Measurements from ENCODE around the gene SPC24. TPM values are rescaled to one million over a fixed set of nuclear protein-coding genes. Genes with fewer than 3 reads are reported as not detected.
A peak's percentile ranks its signal among the peaks of the same experiment; 100 is the strongest.

The SPC24 gene
- total RNA-seq, 2 donors from 2014 or later = 35.4 to 50.0 TPM

DNA sequence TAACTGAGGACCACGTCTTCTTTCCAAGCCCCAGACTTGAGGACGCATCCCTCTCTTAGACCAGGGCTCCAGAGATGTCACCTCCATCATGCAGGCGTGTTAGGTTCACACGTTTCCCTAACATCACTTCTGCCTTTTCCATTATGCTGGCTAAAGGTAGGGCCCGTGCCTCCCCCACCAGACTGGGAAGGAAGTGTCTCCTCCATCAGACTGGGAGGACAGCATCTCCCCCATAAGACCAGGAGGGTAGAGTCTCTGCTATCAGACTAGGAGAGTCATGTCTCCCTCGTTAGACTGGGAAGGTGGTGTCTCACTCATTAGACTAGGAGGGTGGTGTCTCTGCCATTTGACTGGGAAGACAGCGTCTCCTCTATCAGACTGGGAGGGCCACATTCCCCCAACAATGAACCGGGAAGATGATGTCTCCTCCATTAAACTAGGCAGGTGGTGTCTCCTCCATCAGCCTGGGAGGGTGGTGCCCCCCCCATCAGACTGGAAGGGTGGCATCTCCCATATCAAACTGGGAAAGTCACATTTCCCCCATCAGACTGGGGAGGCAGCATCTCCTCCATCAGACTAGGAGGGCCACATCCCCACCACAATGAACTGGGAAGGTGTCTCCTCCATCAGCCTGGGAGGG, 18.1 kb upstream of the SPC24 start:
- H3K27me3 ChIP-seq (ENCODE audit: control insufficient read depth, insufficient read depth, low read length, poor library complexity, severe bottlenecking) = no peaks in the 10 kb centered on the region
- H3K4me1 ChIP-seq (ENCODE audit: control insufficient read depth, insufficient read depth, low read length) = no peaks in the 10 kb centered on the region
- DNase-seq = no peak
- no peak overlapping the region for H3K4me3 ChIP-seq (ENCODE audit: low read length)
- no peak overlapping the region for H3K27ac Mint-ChIP-seq
- no peaks in the 10 kb centered on the region for H3K9me3 Mint-ChIP-seq
- WGBS, 2 experiments (ENCODE audit: insufficient coverage in 1 of 2, insufficient read length in 1 of 2) = 85% methylated on average over 6 to 8 of the region's 8 CpGs
- TF ChIP-seq, protein P1, sequence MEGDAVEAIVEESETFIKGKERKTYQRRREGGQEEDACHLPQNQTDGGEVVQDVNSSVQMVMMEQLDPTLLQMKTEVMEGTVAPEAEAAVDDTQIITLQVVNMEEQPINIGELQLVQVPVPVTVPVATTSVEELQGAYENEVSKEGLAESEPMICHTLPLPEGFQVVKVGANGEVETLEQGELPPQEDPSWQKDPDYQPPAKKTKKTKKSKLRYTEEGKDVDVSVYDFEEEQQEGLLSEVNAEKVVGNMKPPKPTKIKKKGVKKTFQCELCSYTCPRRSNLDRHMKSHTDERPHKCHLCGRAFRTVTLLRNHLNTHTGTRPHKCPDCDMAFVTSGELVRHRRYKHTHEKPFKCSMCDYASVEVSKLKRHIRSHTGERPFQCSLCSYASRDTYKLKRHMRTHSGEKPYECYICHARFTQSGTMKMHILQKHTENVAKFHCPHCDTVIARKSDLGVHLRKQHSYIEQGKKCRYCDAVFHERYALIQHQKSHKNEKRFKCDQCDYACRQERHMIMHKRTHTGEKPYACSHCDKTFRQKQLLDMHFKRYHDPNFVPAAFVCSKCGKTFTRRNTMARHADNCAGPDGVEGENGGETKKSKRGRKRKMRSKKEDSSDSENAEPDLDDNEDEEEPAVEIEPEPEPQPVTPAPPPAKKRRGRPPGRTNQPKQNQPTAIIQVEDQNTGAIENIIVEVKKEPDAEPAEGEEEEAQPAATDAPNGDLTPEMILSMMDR (conservative IDR thresholded peaks at IDR 0.05) = no peak
- H3K36me3 Mint-ChIP-seq (ENCODE audit: low read depth) = peaks cover 68% of the 10 kb centered on the region
- no peak overlapping the region for H3K9ac ChIP-seq (ENCODE audit: extremely low read depth, low read length, poor library complexity, severe bottlenecking)
- H3K36me3 ChIP-seq (ENCODE audit: control insufficient read depth, insufficient read depth, low read length) = peaks cover 41% of the 10 kb centered on the region
- no peaks in the 10 kb centered on the region for H3K9me3 ChIP-seq (ENCODE audit: control insufficient read depth, low read length)
- H3K27me3 Mint-ChIP-seq (ENCODE audit: insufficient read depth) = no peaks in the 10 kb centered on the region
- H3K4me1 Mint-ChIP-seq = no peaks in the 10 kb centered on the region
- H3K4me3 Mint-ChIP-seq = no peak overlapping the region
- H3K27ac ChIP-seq (ENCODE audit: low read depth, low read length) = no peak overlapping the region

DNA sequence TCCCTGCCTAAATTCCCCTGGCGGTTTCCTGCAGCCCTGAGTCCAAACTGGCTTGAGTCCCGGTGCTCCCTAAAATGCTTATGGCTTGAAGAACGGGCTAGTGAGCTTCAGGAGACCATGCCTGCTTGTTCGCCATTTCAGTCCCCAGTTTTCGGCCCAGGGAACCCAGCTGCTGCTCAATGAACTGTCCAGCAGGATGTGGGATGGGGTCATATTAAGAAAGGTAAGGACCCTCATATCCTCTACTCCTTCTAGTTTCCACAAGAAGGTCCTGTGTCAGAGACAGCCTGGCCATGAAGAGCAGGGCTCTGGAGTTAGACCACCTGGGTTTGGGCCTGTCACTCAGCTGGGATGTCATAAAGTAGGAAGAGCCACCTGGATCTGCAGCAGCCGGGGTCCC, 17.0 kb upstream of the SPC24 start:
- no peaks in the 10 kb centered on the region for H3K4me1 Mint-ChIP-seq
- Histone ChIP-seq H3K36me3 (ENCODE audit: control insufficient read depth, insufficient read depth, low read length) (peaks cover 46% of the 10 kb centered on the region), H3K27me3 (ENCODE audit: control insufficient read depth, insufficient read depth, low read length, poor library complexity, severe bottlenecking) (no peaks in the 10 kb centered on the region), H3K4me3 (ENCODE audit: low read length) (no peak overlapping the region), H3K4me1 (ENCODE audit: control insufficient read depth, insufficient read depth, low read length) (no peaks in the 10 kb centered on the region), H3K9me3 (ENCODE audit: control insufficient read depth, low read length) (no peaks in the 10 kb centered on the region), H3K27ac (ENCODE audit: low read depth, low read length) (no peak overlapping the region), H3K9ac (ENCODE audit: extremely low read depth, low read length, poor library complexity, severe bottlenecking) (no peak overlapping the region)
- peaks cover 72% of the 10 kb centered on the region for H3K36me3 Mint-ChIP-seq (ENCODE audit: low read depth)
- H3K4me3 Mint-ChIP-seq = no peak overlapping the region
- TF ChIP-seq, protein P1 (conservative IDR thresholded peaks at IDR 0.05) = no peak
- DNase-seq = no peak
- H3K27ac Mint-ChIP-seq = peak overlapping the region; percentile 48
- WGBS, 2 experiments (ENCODE audit: insufficient coverage in 1 of 2, insufficient read length in 1 of 2) = 89 to 91% methylated on average over 6 of the region's 6 CpGs
- H3K9me3 Mint-ChIP-seq = no peaks in the 10 kb centered on the region
- no peaks in the 10 kb centered on the region for H3K27me3 Mint-ChIP-seq (ENCODE audit: insufficient read depth)

DNA sequence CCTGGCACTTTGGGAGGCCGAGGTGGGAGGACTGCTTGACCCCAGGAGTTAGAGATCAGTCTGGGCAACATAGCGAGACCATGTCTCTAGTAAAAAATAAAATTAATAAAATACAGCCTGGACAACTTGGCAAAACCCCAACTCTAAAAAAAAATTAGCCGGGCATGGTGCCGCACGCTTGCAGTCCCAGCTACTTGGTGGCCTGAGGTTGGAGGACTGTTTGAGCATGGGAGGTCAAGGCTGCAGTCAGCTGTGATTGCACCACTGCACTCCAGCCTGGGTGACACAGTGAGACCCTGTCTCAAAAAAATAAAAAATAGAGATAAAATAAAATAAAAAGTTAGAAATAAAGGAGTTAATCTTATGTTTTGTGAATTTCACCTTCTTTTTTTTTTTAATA, 15.6 kb upstream of the SPC24 start:
- H3K4me3 ChIP-seq (ENCODE audit: low read length) = no peak overlapping the region
- no peaks in the 10 kb centered on the region for H3K9me3 Mint-ChIP-seq
- DNase-seq = no peak
- no peaks in the 10 kb centered on the region for H3K9me3 ChIP-seq (ENCODE audit: control insufficient read depth, low read length)
- 86 to 94% methylated on average over 4 to 5 of the region's 5 CpGs for WGBS, 2 experiments (ENCODE audit: insufficient coverage in 1 of 2, insufficient read length in 1 of 2)
- no peaks in the 10 kb centered on the region for H3K4me1 Mint-ChIP-seq
- peaks cover 45% of the 10 kb centered on the region for H3K36me3 ChIP-seq (ENCODE audit: control insufficient read depth, insufficient read depth, low read length)
- H3K36me3 Mint-ChIP-seq (ENCODE audit: low read depth) = peaks cover 70% of the 10 kb centered on the region
- no peak overlapping the region for H3K27ac Mint-ChIP-seq
- TF ChIP-seq, protein P1 (conservative IDR thresholded peaks at IDR 0.05) = no peak
- no peaks in the 10 kb centered on the region for H3K4me1 ChIP-seq (ENCODE audit: control insufficient read depth, insufficient read depth, low read length)
- no peak overlapping the region for H3K27ac ChIP-seq (ENCODE audit: low read depth, low read length)
- no peak overlapping the region for H3K4me3 Mint-ChIP-seq
- H3K9ac ChIP-seq (ENCODE audit: extremely low read depth, low read length, poor library complexity, severe bottlenecking) = no peak overlapping the region
- H3K27me3 Mint-ChIP-seq (ENCODE audit: insufficient read depth) = no peaks in the 10 kb centered on the region
- no peaks in the 10 kb centered on the region for H3K27me3 ChIP-seq (ENCODE audit: control insufficient read depth, insufficient read depth, low read length, poor library complexity, severe bottlenecking)
